ENCODE measurements around the gene ALX3.

The ALX3 gene

DNA sequence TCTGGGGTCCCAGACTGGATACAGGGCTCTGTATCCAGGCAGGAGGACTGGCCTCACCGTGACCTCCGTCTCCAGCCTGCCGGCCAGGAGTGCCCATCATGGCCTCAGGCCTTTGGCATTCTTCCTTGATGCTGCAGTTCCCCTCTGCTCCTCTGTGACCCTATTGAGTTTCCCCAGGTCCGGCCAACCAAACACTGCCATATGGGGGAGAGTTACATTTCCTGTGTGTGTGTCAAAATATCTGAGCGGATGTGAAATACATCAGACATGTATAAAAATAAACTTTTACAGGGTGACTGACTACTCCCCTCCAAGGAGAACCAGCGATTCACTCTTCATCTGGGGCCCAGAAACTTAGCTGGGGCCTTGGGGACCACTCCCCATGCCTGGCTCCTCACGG is 31.6 kb upstream of the ALX3 start:
- no peaks in the 10 kb centered on the region for H3K9me3 ChIP-seq (ENCODE audit: control insufficient read depth in 1 of 2, low read length in 2 of 2)
- no peaks in the 10 kb centered on the region for H3K4me1 ChIP-seq (ENCODE audit: control insufficient read depth in 1 of 2, insufficient read depth in 2 of 2, low read length in 2 of 2)
- no peak overlapping the region for H3K27ac ChIP-seq (ENCODE audit: low read length)
- no peaks in the 10 kb centered on the region for H3K36me3 ChIP-seq (ENCODE audit: control insufficient read depth in 1 of 2, insufficient read depth in 2 of 2, low read length in 2 of 2)
- H3K4me3 ChIP-seq (ENCODE audit: low read depth in 1 of 2, low read length in 2 of 2), result no peak overlapping the region
- no peaks in the 10 kb centered on the region for H3K27me3 ChIP-seq (ENCODE audit: low read depth, low read length)

DNA sequence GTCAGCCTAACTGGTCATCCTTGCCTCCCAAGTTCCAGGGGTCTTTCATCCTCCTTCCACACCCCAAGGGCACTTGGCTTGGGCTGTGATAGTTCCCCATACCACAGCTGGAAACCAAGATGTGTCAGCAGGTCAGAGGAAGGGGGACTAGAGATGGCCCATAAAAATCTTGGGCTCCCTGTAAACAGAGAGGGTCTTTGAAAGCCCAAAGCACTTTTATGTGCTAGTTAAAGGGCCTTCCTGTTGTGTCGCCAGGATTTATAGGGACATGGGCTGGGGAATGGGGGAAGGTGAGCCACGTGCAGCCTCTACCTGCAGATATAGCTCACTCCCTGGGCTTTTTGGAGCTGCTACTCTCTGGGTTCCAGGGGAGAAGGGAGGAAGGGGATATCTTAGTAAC is 29.9 kb upstream of the ALX3 start:
- no peaks in the 10 kb centered on the region for H3K36me3 ChIP-seq (ENCODE audit: control insufficient read depth in 1 of 2, insufficient read depth in 2 of 2, low read length in 2 of 2)
- H3K4me3 ChIP-seq (ENCODE audit: low read depth in 1 of 2, low read length in 2 of 2), result no peak overlapping the region
- H3K27me3 ChIP-seq (ENCODE audit: low read depth, low read length), result no peaks in the 10 kb centered on the region
- no peaks in the 10 kb centered on the region for H3K4me1 ChIP-seq (ENCODE audit: control insufficient read depth in 1 of 2, insufficient read depth in 2 of 2, low read length in 2 of 2)
- no peaks in the 10 kb centered on the region for H3K9me3 ChIP-seq (ENCODE audit: control insufficient read depth in 1 of 2, low read length in 2 of 2)
- no peak overlapping the region for H3K27ac ChIP-seq (ENCODE audit: low read length)

DNA sequence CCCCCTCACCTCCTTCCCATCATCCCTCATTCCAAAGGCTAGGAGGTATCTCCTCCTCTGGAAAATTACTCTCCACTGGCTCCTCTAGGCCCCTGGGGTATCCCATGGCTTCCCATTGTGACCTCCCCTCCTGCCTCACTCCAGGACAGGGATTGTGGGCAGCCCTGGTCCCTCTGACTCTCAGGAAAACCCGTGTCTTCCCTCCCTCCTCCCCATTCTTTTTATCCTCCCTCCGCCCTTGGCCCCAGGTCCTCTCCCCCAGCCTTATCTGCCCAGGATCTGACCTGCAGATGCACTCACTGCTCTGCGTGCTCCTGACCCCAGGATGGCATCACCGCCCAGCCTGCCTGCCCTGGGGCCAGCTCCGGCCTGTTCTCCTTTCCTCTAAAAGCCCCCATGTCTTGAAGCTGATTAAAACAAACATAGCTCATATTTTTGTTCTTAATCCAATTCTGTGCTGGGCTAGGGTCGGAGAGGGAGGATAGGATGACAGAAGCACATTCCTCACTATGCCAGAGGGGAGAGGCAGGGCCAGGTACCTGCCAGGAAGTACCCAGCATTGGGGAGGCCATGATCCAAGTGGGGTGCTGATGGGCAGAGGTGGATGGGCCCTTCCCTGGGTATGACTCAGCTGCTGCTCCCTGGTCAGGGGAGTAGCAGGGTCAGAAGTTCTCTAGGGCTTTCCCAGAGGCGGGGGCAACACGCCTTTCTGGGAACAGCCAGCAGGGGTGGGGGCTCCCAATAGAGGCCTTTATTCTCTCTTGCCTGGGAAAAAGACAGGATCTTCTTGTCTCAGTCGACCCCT is 28.0 kb upstream of the ALX3 start:
- no peak overlapping the region for H3K27ac ChIP-seq (ENCODE audit: low read length)
- H3K36me3 ChIP-seq (ENCODE audit: control insufficient read depth in 1 of 2, insufficient read depth in 2 of 2, low read length in 2 of 2), result no peaks in the 10 kb centered on the region
- no peaks in the 10 kb centered on the region for H3K9me3 ChIP-seq (ENCODE audit: control insufficient read depth in 1 of 2, low read length in 2 of 2)
- no peaks in the 10 kb centered on the region for H3K27me3 ChIP-seq (ENCODE audit: low read depth, low read length)
- H3K4me1 ChIP-seq (ENCODE audit: control insufficient read depth in 1 of 2, insufficient read depth in 2 of 2, low read length in 2 of 2), result no peaks in the 10 kb centered on the region
- H3K4me3 ChIP-seq (ENCODE audit: low read depth in 1 of 2, low read length in 2 of 2), result no peak overlapping the region

DNA sequence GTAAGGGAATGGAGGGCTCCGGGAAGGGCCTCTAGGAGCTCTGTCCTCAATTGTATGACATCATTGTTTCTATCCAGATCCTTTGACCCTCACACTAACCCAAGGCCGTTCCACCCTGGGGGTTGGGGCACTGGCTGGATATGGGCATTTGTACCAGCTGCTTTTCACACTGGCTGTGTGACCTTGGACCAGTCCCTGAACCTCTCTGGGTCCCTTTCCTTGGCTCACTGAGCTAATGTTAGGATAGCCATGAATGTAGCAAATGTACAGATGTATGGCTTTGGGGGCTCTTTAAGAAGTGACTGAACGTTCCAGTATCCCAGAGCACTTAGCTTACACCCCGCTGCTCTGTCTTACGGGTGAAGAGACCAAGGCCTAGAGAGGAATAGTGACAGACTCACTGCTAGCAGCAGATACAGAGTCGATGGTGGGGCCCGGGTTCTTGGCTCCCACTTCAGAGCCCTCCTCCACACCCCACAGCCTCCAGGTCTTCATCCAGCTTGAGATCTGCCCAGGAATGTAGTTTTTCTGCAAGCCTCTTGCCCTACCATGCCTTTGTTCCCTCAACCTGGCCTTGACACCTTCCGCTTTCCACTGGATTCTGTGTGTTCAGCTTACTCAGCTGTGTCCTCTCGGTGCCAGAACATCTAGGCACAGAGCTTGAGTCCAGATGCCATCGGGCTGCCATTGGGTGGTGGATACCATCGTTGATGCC is 27.2 kb upstream of the ALX3 start:
- H3K4me3 ChIP-seq (ENCODE audit: low read depth in 1 of 2, low read length in 2 of 2), result no peak overlapping the region
- no peaks in the 10 kb centered on the region for H3K27me3 ChIP-seq (ENCODE audit: low read depth, low read length)
- no peaks in the 10 kb centered on the region for H3K9me3 ChIP-seq (ENCODE audit: control insufficient read depth in 1 of 2, low read length in 2 of 2)
- no peaks in the 10 kb centered on the region for H3K4me1 ChIP-seq (ENCODE audit: control insufficient read depth in 1 of 2, insufficient read depth in 2 of 2, low read length in 2 of 2)
- H3K27ac ChIP-seq (ENCODE audit: low read length), result no peak overlapping the region
- H3K36me3 ChIP-seq (ENCODE audit: control insufficient read depth in 1 of 2, insufficient read depth in 2 of 2, low read length in 2 of 2), result no peaks in the 10 kb centered on the region

DNA sequence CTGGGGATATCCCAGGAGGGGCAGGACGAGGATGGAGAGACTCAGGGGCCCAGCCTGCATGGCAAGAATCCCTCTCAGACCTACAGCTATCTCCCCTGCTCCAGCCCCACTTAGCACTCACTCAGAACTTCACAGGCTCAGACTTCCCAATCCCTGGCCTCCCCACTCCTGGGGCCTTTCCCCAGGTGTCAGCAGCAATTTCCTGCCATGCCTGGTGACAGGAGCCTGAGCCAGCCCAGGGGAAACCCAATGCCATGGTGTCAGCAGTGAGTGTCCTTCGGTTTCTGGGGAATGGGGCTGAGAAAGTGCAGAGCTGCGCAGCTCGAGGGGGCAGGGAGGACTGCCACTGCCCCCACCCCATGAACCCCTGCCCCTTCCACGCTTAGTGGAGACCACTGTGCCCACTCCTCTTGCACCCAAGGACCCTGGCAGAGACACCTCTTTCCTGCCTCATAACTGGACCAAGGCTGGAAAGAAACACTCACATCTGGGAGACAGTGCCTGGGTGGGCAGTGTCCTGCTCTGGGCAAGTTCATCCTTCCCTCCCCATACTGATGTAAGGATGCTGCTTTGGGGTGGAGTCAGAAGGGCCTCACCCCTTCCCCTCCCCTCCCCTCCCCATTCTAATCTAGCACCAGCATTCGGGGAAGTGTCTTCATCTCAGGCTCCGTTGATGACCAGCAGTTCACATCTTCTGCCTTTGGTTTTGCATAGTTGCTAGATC is 24.6 kb upstream of the ALX3 start:
- no peaks in the 10 kb centered on the region for H3K27me3 ChIP-seq (ENCODE audit: low read depth, low read length)
- H3K36me3 ChIP-seq (ENCODE audit: control insufficient read depth in 1 of 2, insufficient read depth in 2 of 2, low read length in 2 of 2), result no peaks in the 10 kb centered on the region
- H3K9me3 ChIP-seq (ENCODE audit: control insufficient read depth in 1 of 2, low read length in 2 of 2), result no peaks in the 10 kb centered on the region
- H3K4me1 ChIP-seq (ENCODE audit: control insufficient read depth in 1 of 2, insufficient read depth in 2 of 2, low read length in 2 of 2), result no peaks in the 10 kb centered on the region
- H3K27ac ChIP-seq (ENCODE audit: low read length), result no peak overlapping the region
- H3K4me3 ChIP-seq (ENCODE audit: low read depth in 1 of 2, low read length in 2 of 2), result no peak overlapping the region

DNA sequence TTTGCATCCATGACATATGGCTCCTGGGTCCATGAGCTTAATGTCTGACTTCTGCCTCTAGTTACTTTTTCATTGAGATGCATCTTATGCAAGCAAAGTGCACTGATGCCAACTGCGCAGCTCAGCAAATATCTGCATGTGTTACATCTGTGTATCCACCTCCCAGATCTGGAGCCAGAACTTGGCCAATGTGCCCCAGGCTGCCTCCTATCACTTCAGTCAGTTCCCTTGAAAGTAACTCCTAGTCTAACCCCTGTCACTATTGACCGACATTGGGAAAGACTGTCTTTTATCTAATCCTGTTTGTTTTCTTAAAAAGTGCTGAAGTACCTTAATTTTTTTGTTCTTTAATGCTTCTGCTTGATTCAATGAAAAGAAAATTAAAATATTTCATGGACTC is 22.5 kb upstream of the ALX3 start:
- Histone ChIP-seq H3K27ac (ENCODE audit: low read length) (no peak overlapping the region), H3K9me3 (ENCODE audit: control insufficient read depth in 1 of 2, low read length in 2 of 2) (no peaks in the 10 kb centered on the region), H3K36me3 (ENCODE audit: control insufficient read depth in 1 of 2, insufficient read depth in 2 of 2, low read length in 2 of 2) (no peaks in the 10 kb centered on the region), H3K4me1 (ENCODE audit: control insufficient read depth in 1 of 2, insufficient read depth in 2 of 2, low read length in 2 of 2) (no peaks in the 10 kb centered on the region), H3K4me3 (ENCODE audit: low read depth in 1 of 2, low read length in 2 of 2) (no peak overlapping the region), H3K27me3 (ENCODE audit: low read depth, low read length) (no peaks in the 10 kb centered on the region)

DNA sequence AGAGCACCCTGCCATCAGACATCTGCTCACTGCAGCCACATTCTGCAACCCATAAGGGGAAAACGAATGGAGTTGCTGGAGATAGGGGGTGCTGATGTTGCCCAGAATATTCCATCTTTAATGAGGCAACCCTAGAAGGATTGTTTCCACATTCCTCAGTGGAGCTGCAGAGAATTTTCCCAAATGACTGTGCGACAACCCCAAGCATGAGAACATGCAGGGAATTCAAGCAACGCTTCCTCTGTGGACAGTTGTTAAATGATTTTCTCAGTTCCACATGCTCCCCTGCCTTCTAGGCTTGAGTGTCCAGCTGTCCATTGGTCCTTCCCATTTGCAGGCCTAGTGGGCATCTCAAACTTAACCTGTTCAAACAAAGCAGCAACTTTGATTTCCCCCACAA is 21.3 kb upstream of the ALX3 start:
- H3K4me1 ChIP-seq (ENCODE audit: control insufficient read depth in 1 of 2, insufficient read depth in 2 of 2, low read length in 2 of 2), result no peaks in the 10 kb centered on the region
- no peak overlapping the region for H3K27ac ChIP-seq (ENCODE audit: low read length)
- H3K27me3 ChIP-seq (ENCODE audit: low read depth, low read length), result no peaks in the 10 kb centered on the region
- no peak overlapping the region for H3K4me3 ChIP-seq (ENCODE audit: low read depth in 1 of 2, low read length in 2 of 2)
- H3K9me3 ChIP-seq (ENCODE audit: control insufficient read depth in 1 of 2, low read length in 2 of 2), result no peaks in the 10 kb centered on the region
- no peaks in the 10 kb centered on the region for H3K36me3 ChIP-seq (ENCODE audit: control insufficient read depth in 1 of 2, insufficient read depth in 2 of 2, low read length in 2 of 2)

DNA sequence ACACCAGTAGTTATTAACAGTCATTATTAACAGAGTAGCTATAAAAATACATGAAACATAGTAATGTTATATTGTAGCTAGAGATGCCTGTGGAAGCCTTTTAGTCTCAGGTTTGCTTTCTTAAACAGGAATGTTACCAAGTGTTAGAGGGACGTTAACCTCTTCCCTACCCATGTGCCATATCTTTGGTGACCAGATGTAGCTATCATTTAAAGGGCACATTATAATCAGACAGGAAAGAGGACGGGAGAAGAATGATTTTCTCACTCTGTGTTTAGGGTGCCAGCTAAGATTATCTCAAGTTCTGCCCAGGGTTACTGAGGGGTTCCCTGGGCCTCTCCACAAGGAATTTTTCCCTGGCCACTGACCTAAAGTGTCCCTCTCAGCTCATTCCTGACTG is 20.9 kb upstream of the ALX3 start:
- no peak overlapping the region for H3K27ac ChIP-seq (ENCODE audit: low read length)
- H3K36me3 ChIP-seq (ENCODE audit: control insufficient read depth in 1 of 2, insufficient read depth in 2 of 2, low read length in 2 of 2), result no peaks in the 10 kb centered on the region
- no peaks in the 10 kb centered on the region for H3K9me3 ChIP-seq (ENCODE audit: control insufficient read depth in 1 of 2, low read length in 2 of 2)
- H3K4me3 ChIP-seq (ENCODE audit: low read depth in 1 of 2, low read length in 2 of 2), result no peak overlapping the region
- H3K4me1 ChIP-seq (ENCODE audit: control insufficient read depth in 1 of 2, insufficient read depth in 2 of 2, low read length in 2 of 2), result no peaks in the 10 kb centered on the region
- no peaks in the 10 kb centered on the region for H3K27me3 ChIP-seq (ENCODE audit: low read depth, low read length)

DNA sequence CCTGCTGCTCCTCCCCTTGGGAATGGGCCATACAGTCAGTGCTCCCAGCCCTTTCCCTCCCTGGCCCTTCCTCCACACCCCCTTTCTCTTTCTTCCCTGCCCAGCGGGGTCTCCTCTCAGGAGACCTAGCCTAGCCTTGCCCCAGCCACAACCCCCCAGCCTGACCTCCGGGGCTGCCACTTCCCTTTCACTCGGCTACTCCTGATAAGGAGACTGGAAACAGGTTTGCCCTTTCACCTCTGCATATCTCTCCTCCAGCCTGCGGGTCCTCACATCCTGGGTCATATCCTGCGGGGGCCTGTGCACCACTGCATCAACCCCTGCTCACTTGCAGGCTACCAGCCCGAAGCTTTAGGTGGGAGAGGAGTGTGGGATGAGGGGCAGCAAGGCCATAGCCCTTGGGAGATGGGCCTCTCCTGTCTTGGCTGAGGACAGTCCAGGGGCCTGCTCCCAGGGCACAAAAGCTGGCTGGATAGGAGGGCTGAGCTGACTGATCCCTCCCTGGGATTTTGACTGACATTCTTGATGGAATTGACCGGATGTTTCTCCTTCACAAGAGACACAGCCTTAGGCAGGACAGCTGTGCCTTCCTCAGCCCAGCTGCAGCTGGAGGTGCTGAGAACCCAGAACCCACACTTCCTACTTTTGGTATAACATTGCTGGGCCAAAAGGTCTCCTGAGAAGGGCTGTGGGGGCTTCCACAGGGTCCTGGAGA is 19.2 kb upstream of the ALX3 start:
- peaks cover 0 to 4% of the 10 kb centered on the region in 2 donors for H3K4me1 ChIP-seq (ENCODE audit: control insufficient read depth in 1 of 2, insufficient read depth in 2 of 2, low read length in 2 of 2)
- H3K9me3 ChIP-seq (ENCODE audit: control insufficient read depth in 1 of 2, low read length in 2 of 2), result no peaks in the 10 kb centered on the region
- H3K27me3 ChIP-seq (ENCODE audit: low read depth, low read length), result no peaks in the 10 kb centered on the region
- H3K27ac ChIP-seq (ENCODE audit: low read length), result no peak overlapping the region
- no peaks in the 10 kb centered on the region for H3K36me3 ChIP-seq (ENCODE audit: control insufficient read depth in 1 of 2, insufficient read depth in 2 of 2, low read length in 2 of 2)
- H3K4me3 ChIP-seq (ENCODE audit: low read depth in 1 of 2, low read length in 2 of 2), result no peak overlapping the region

DNA sequence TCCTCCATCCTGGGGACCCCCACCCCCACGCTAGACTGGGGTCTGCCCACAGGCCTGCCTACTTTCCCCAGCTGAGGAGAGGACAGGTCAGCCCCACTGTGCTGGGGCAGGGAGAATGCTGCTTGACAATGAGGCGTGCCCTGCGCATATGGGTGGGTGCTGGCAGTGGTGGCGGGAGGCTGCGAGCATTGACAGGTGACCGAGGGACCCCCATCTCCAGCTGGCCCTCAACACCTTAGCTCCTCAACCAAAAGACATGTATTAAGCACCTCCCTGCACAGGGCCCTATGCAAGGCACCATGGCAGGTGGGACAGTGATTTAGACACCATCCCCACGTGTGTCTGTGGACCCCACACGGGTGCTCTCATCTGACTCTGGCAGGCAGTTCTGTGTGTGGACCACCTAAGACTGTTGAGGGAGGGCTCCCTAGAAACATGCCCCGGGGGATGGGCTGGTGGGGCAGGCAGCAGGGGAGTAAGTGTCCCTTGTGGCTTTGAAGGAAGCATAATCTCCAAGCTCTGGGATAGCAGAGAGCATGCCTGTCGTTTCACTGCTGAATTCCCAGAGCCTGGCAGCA is 18.4 kb upstream of the ALX3 start:
- no peak overlapping the region for H3K27ac ChIP-seq (ENCODE audit: low read length)
- no peaks in the 10 kb centered on the region for H3K27me3 ChIP-seq (ENCODE audit: low read depth, low read length)
- H3K4me1 ChIP-seq (ENCODE audit: control insufficient read depth in 1 of 2, insufficient read depth in 2 of 2, low read length in 2 of 2), result peaks cover 4 to 6% of the 10 kb centered on the region in 2 donors
- no peaks in the 10 kb centered on the region for H3K9me3 ChIP-seq (ENCODE audit: control insufficient read depth in 1 of 2, low read length in 2 of 2)
- no peaks in the 10 kb centered on the region for H3K36me3 ChIP-seq (ENCODE audit: control insufficient read depth in 1 of 2, insufficient read depth in 2 of 2, low read length in 2 of 2)
- H3K4me3 ChIP-seq (ENCODE audit: low read depth in 1 of 2, low read length in 2 of 2), result no peak overlapping the region

Data from muscle layer of duodenum (tissue), 2 donors.